CD4-positive, alpha-beta T cell treated with Interleukin-6 at 100 ng/mL for 8 hours (primary cell): ENCODE results near the gene PAWR.
"Not testable (repeated sequence)": the region's sequence is repeated elsewhere in the genome, so short reads cannot be mapped to it uniquely, and the experiment has no call there.

Source experiments
- DNase-seq: peaks from one replicate; pipeline ENCODE4 v3.0.0-alpha.2; 2020; ENCODE audit warnings: mixed read lengths, low spot score

The PAWR gene

GRCh38 chr12:79645235-79645630 is 45.5 kb downstream of the PAWR start:
- no peak for DNase-seq

- no peak for DNase-seq
Measured at GRCh38 chr12:79644274-79645234, 46.2 kb downstream of the PAWR start.

DNA sequence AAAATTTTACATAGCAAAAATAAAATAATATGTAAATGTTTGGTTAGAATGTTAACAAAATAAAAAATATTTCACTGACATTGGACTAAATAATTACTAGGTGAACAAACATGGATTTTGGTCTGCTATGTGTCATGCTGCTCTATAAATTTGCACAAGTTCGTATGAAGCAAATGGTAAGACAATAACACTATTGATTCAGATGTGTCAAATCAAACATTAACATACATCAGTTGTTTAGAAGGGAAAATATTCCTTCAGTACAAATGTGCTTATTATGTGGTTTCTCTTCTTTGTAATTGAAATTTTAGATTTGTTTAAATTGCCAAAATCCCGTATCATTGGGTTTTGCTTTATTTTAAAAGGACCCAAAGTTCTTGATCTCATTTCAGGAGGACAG is 46.9 kb downstream of the PAWR start:
- DNase-seq = no peak

GRCh38 chr12:79638490-79638889 is 52.3 kb downstream of the PAWR start:
- no peak for DNase-seq

GRCh38 chr12:79637093-79637492 is 53.7 kb downstream of the PAWR start:
- no peak for DNase-seq

DNA sequence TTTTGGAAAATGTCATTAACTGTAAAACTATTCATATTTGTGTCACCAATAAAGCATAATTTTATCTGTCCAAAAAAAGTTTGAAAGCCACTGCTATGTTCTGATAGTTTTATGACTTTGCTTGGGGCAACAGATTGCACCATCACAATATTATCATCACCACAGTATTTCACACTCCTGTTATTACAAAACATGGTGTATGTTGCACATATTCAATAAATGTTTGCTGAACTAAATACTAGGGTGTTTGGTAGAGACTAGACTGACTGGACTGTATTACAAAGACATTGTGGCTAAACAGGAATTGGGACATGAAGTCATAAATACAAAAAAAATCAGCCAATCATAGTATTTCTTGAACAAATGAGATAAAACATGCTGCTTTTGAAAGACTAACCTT is 55.1 kb downstream of the PAWR start:
- no peak for DNase-seq

DNA sequence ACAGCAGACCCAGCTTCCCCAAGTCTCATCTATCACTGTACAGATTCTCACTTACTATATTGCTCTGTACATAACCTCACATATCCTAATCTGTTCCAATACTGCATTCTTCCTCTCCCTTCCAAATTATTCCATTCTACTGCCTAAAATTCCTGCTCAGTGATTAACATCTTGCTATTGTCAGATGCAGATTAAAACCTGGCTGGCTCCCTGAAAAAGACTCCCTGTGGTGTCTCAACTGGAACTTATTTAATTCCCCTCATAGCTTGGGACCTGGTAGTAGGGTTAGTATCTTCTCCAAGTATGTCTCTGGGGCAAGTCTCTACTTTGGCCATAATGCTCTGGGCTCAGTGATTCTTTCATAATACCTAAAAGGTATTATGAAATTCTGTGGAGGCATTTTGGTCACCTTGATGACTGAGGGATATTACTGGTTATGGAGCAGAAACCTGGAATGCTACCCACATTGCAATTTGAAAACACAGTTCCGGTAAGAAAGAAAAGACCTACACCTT is 55.8 kb downstream of the PAWR start:
- no peak for DNase-seq

DNA sequence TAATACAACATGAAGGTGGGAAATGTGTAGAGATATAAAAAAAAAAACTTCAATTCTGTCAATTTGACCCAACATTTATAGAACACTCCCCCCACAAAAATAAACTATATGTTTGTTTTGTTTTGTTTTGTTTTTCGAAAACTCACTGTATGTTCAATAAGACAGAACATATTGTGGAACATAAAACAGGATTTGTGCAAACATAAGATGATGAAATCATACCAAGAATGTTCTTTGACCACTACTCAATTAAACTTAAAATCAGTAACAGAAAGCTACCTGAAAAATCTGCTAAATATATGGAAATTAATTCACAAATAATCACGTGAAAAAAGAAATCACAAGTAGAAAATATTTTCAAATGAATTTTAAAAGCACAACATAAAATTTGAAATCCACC is 61.2 kb downstream of the PAWR start:
- no peak for DNase-seq

GRCh38 chr12:79626735-79627134 is 64.0 kb downstream of the PAWR start:
- not testable (repeated sequence) for DNase-seq

GRCh38 chr12:79624378-79624777 is 66.4 kb downstream of the PAWR start:
- DNase-seq = no peak

- DNase-seq = no peak
Measured at GRCh38 chr12:79619872-79620562, 70.7 kb downstream of the PAWR start.

DNA sequence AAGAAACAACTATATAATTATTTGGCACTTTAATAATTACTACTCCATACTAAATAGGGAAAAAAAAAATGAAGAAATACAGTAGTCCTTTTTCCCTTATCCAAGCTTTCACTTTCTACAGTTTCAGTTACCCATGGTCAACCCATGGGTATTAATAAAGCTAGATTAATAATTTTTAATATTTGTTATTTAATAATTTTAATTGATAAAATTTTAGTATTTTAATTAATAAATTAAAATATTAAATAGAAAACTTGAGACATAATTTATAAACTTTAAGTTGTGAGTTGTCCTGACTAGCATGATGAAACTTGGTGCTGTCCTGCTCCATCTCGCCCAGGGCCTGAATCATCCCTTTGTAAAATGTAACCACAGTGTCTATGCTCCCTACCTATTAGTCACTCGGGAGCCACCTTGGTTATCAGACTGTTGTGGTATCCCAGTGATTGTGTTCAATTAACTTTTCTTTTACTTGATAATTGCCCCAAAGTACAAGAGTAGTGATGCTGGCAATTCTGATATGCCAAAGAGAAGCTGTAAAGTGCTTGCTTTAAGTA is 71.8 kb downstream of the PAWR start:
- no peak for DNase-seq

DNA sequence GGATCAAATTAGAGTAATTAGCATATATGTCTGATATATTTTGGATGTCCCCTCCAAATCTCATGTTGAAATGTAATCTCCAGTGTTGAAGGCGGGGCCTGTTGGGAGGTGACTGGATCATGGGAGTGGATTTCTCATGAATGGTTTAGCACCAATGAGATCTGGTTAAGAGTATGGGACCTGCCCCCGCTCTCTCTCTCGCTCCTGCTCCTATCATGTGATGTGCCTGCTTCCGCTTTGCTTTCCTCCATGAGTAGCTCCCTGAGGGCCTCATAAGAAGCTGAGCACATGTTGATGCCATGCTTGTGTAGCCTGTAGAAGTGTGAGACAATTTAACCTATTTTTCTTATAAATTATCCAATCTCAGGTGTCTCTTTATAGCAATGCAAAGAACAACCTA is 73.1 kb downstream of the PAWR start:
- no peak for DNase-seq

GRCh38 chr12:79615596-79616560 is 74.9 kb downstream of the PAWR start:
- DNase-seq = no peak

GRCh38 chr12:79614730-79615129 is 76.0 kb downstream of the PAWR start:
- no peak for DNase-seq

DNA sequence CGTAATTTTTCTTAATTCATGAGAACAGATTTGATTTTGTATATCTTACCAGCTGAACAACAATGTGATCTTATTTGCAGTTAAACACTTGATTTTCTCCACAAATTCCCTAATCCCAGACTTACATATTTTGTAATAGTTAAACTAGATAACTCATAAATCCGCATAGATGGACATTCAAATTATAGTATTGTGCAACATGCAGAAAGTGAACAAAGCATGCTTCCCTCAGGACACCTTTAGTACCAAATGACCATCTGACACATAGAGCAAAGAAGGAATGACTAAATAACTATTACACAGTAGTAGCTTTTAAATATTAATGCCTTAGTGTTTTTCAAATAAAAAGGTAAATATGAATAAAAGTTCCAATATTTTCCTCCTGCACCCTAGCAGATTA is 88.9 kb downstream of the PAWR start:
- no peak for DNase-seq

- DNase-seq = no peak
Measured at GRCh38 chr12:79597910-79598309, 92.9 kb downstream of the PAWR start.

DNA sequence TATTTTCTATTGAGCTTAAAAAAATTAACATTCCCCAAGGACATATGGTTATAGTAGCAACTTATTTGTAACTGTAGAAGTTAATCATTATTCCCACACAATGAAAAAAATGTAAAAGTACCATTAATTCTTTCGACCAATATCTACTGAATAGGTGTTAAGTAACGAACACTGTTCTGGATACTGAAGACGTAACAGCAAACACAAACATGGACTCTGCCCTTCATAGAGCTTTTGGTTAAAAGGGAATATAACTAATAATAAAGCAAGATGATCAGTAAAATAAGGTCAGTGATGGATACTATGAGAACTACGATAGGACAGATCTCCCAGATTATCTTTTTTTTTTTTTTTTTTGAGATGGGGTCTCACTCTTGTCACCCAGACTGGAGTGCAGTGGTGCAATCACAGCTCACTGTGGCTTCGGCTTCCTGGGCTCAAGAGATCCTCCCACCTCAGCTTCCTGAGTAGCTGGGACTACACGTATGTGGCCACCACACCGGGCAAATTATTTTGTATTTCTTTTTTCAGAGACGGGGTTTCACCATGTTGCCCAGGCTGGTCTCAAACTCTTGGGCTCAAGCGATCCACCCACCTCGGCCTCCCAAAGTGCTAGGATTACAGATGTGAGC is 93.9 kb downstream of the PAWR start:
- DNase-seq = no peak

GRCh38 chr12:79595273-79595672 is 95.5 kb downstream of the PAWR start:
- DNase-seq = no peak

DNA sequence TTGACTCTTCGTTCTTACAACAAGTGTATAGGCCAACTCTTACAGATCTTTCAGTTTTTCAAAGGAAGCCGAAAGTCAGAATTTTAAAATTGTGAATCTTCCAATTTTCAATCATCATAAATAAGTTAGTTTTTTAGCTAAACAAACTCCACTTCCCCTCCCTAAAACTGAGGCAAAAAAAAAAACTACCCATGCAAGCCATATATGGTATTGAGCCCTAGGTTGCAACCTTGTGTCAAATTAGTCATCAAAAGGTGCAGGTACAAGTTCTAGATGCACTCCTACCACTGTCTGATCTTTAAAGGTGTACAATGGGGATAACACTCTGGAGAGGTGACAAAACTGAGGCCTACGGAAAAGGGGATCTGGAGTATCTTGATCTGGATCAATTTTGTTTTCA is 97.9 kb downstream of the PAWR start:
- no peak for DNase-seq

DNA sequence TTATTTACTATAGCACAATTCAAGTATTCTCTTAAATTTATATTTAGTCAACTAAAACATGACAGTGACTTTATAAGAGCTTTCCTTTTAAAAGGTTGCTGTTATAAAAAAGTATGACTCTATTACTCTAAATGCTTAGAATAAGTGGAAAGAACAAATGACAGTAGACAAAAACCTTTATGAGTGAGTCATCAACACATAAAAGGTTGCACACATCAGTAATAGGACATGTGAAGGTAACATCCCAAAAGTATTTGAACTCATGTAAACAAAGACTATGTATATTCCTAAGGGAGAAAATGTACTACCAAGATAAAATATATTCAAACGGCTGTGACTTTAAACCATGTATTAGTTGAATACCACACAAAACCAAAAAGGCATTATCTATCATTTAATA is 98.8 kb downstream of the PAWR start:
- no peak for DNase-seq
